Measurements from ENCODE around the gene MAD2L1BP. TPM values are rescaled to one million over a fixed set of nuclear protein-coding genes. Genes with fewer than 3 reads are reported as not detected.

Gene MAD2L1BP
- total RNA-seq, 1 experiment from 2014 or later: 33.5 TPM

DNA sequence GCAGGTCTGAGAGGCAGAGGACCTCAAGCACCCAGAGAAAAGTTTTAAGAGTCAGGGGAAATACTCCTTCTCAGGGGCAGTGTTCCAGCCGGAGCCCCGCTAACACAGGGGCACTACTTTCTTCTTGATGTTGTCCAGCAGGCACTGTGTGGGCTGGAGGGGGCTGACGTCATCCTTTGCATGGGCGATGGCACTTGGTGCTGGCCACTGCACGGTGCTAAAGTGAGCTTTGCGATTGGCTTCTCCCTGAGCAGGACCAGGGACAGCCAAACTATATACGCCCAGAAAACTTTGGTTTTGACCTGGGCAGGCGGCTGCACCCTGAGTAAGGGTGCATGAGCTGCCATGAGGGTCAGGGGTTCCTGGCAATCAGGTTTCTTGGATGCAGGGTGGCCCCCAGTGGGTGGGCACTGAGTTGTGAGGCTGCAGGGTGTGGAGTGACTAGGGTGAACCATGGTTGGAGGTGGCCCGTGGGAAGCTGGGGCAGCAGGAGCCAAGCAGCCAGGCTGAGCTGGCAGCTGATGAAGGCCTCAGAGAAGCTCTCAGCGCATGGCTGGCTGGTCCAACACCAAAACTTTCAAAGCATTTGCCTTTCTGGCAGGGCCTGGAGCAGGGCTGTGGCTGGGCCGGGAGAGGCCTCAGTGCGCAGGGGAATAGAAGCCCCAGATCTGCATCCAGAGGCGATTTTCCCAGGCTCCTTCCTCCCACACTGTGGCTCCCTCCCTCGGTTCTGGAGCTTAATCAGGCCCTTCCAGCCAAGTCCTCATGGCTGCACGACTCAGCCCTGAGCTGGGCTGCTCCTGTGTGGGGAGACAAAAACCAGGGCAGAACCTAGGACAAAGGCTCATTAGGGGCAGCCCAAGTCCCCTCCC lies 33.6 kb downstream of the MAD2L1BP start:
- H3K4me1 Mint-ChIP-seq (ENCODE audit: low read depth, unreplicated experiment): no peaks in the 10 kb centered on the region
- DNase-seq: no peak
- Histone ChIP-seq H3K36me3 (ENCODE audit: control insufficient read depth, insufficient read depth, low read length) (peaks cover 3% of the 10 kb centered on the region), H3K4me1 (peaks cover 9% of the 10 kb centered on the region), H3K27me3 (replicated peaks; ENCODE audit: control insufficient read depth, insufficient read depth, low read length) (no peaks in the 10 kb centered on the region), H3K4me3 (ENCODE audit: low read depth, low read length) (no peak overlapping the region), H3K9me3 (no peaks in the 10 kb centered on the region)
- CTCF ChIA-PET: interaction anchor here (0.6 to 3.5 kb wide), 3 partner anchors 77 to 924 kb away, joined by 3 to 15 read pairs (median 3); partner anchors contain the start of gene TBCC
- POLR2A ChIA-PET: no interaction called here
- no peaks in the 10 kb centered on the region for H3K9me3 Mint-ChIP-seq (ENCODE audit: unreplicated experiment)
- no peak overlapping the region for H3K4me3 Mint-ChIP-seq (ENCODE audit: unreplicated experiment)
- intact Hi-C loops (cut with micrococcal nuclease; ENCODE audit: unreplicated experiment): loop anchor here (5.0 kb wide), 3 partner anchors 53 to 103 kb away; partner anchors contain the start of gene VEGFA
- H3K27me3 Mint-ChIP-seq (ENCODE audit: insufficient read depth, unreplicated experiment): no peaks in the 10 kb centered on the region
- H3K36me3 Mint-ChIP-seq (ENCODE audit: insufficient read depth, unreplicated experiment): peaks cover 49% of the 10 kb centered on the region
- BruUV-seq (replicated peaks): no TSS peak
- no peak overlapping the region for H3K27ac Mint-ChIP-seq (ENCODE audit: unreplicated experiment)
- TF ChIP-seq, protein P1, sequence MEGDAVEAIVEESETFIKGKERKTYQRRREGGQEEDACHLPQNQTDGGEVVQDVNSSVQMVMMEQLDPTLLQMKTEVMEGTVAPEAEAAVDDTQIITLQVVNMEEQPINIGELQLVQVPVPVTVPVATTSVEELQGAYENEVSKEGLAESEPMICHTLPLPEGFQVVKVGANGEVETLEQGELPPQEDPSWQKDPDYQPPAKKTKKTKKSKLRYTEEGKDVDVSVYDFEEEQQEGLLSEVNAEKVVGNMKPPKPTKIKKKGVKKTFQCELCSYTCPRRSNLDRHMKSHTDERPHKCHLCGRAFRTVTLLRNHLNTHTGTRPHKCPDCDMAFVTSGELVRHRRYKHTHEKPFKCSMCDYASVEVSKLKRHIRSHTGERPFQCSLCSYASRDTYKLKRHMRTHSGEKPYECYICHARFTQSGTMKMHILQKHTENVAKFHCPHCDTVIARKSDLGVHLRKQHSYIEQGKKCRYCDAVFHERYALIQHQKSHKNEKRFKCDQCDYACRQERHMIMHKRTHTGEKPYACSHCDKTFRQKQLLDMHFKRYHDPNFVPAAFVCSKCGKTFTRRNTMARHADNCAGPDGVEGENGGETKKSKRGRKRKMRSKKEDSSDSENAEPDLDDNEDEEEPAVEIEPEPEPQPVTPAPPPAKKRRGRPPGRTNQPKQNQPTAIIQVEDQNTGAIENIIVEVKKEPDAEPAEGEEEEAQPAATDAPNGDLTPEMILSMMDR (IDR thresholded peaks at IDR 0.05; ENCODE audit: insufficient read depth in 1 of 2, low read depth in 1 of 2, low read length in 1 of 2, severe bottlenecking in 1 of 2, unreplicated experiment in 1 of 2): no peak

DNA sequence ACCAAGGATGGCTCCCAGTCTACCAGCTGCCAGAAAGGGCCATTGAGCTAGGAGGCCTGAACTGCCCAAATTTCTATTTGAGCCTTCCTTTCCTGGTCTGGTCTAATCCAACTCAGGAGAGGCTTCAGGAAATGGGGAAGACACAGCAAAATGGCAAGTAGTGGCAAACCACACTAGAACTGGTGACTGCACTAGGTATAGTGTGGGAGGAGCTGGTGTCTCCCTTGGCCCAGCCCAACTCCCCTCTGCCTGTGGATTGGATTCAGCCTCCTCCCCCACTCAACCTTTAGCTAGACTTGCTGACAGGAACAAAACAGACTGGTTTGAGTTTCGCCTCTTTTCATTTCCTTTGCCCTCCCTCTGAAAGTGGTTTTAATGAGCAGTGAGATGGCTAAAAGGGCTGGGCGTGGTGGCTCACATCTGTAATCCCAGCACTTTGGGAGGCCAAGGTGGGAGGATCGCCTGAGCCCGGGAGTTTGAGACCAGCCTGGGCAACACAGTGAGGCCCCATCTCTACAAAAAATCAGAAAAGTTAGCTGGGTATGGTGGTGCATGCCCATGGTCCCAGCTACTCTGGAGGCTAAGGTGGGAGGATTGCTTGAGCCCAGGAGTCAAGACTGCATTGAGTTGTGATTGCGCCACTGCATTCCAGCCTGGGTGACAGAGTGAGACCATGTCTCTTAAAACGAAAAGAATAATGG lies 34.4 kb downstream of the MAD2L1BP start:
- intact Hi-C loops (cut with micrococcal nuclease; ENCODE audit: unreplicated experiment): loop anchor here (5.0 kb wide), 3 partner anchors 52 to 102 kb away; partner anchors contain the start of gene VEGFA
- Mint-ChIP-seq H3K9me3 (ENCODE audit: unreplicated experiment) (no peaks in the 10 kb centered on the region), H3K4me1 (ENCODE audit: low read depth, unreplicated experiment) (no peaks in the 10 kb centered on the region), H3K27ac (ENCODE audit: unreplicated experiment) (no peak overlapping the region), H3K36me3 (ENCODE audit: insufficient read depth, unreplicated experiment) (peaks cover 49% of the 10 kb centered on the region), H3K4me3 (ENCODE audit: unreplicated experiment) (no peak overlapping the region), H3K27me3 (ENCODE audit: insufficient read depth, unreplicated experiment) (no peaks in the 10 kb centered on the region)
- DNase-seq: no peak
- ChIA-PET POLR2A (no interaction called here), CTCF (interaction anchor here (3.5 kb wide), 1 partner anchor 409 kb away, joined by 15 read pairs; no protein-coding TSS in a partner anchor)
- H3K27me3 ChIP-seq (replicated peaks; ENCODE audit: control insufficient read depth, insufficient read depth, low read length): no peaks in the 10 kb centered on the region
- peaks cover 9% of the 10 kb centered on the region for H3K4me1 ChIP-seq
- H3K4me3 ChIP-seq (ENCODE audit: low read depth, low read length): no peak overlapping the region
- no TSS peak for BruUV-seq (replicated peaks)
- no peaks in the 10 kb centered on the region for H3K9me3 ChIP-seq
- TF ChIP-seq, protein P1 (IDR thresholded peaks at IDR 0.05; ENCODE audit: insufficient read depth in 1 of 2, low read depth in 1 of 2, low read length in 1 of 2, severe bottlenecking in 1 of 2, unreplicated experiment in 1 of 2): no peak
- H3K36me3 ChIP-seq (ENCODE audit: control insufficient read depth, insufficient read depth, low read length): peaks cover 3% of the 10 kb centered on the region

DNA sequence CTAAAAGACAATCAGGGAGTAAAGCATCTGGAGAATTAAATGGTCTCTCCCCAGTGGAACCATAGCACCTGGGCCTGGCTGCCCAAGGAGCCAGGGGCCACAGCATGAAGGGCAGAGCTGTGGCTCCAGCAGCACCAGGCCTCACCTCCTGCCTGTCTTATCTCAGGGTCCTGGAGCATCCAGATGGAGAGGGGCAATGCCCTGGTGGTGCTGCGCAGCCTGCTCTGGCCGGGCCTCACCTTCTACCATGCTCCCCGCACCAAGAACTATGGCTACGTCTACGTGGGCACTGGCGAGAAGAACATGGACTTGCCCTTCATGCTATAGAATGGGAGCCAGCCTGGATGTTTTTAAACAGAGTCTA lies 35.0 kb downstream of the MAD2L1BP start:
- Histone ChIP-seq H3K4me1 (peaks cover 9% of the 10 kb centered on the region), H3K36me3 (ENCODE audit: control insufficient read depth, insufficient read depth, low read length) (peaks cover 3% of the 10 kb centered on the region), H3K4me3 (ENCODE audit: low read depth, low read length) (no peak overlapping the region), H3K9me3 (no peaks in the 10 kb centered on the region), H3K27me3 (replicated peaks; ENCODE audit: control insufficient read depth, insufficient read depth, low read length) (no peaks in the 10 kb centered on the region)
- ChIA-PET POLR2A (no interaction called here), CTCF (no interaction called here)
- Mint-ChIP-seq H3K4me1 (ENCODE audit: low read depth, unreplicated experiment) (no peaks in the 10 kb centered on the region), H3K4me3 (ENCODE audit: unreplicated experiment) (no peak overlapping the region), H3K27me3 (ENCODE audit: insufficient read depth, unreplicated experiment) (no peaks in the 10 kb centered on the region), H3K9me3 (ENCODE audit: unreplicated experiment) (no peaks in the 10 kb centered on the region), H3K36me3 (ENCODE audit: insufficient read depth, unreplicated experiment) (peaks cover 49% of the 10 kb centered on the region), H3K27ac (ENCODE audit: unreplicated experiment) (no peak overlapping the region)
- TF ChIP-seq, protein P1 (IDR thresholded peaks at IDR 0.05; ENCODE audit: insufficient read depth in 1 of 2, low read depth in 1 of 2, low read length in 1 of 2, severe bottlenecking in 1 of 2, unreplicated experiment in 1 of 2): no peak
- no TSS peak for BruUV-seq (replicated peaks)
- intact Hi-C loops (cut with micrococcal nuclease; ENCODE audit: unreplicated experiment): no loop called here
- DNase-seq: no peak
